ENCODE data around the gene POLR2C.

DNA sequence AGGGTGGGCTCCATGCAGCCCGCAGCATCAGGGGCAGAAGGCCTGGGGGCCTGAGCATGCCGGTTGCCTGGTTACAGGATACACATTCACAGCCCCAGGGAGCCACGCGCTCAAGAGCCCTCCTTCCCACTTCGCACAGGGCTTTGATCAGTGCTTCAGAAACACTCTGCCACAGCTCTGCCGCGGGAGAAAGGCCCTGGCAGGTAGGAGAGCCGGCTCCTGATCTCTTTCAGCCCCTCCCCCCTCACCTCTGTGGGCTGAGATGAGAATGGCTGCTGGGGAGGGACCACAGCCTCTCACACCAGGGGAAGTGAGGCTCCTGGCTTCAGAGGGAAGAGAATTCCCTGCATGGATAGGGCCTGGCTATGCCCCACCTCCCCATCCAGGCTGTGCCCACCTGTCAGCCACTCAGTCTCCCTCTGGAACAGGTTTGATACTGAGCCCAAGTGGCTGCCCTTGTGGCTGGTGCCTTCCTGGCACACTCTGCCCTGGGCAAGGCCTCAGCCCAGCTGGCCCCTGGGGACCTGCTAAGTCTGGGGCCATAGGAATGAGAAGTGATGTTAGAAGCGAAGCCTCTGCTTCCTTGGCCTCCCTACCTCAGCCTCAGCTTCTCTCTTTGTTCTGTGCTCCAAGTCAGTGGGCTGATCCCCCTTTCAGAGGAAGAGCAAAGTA, 15.2 kb downstream of the POLR2C start:
- no peak for TF ChIP-seq POLR2AphosphoS5 (IDR thresholded peaks at IDR 0.05)
- TF ChIP-seq, protein P1, sequence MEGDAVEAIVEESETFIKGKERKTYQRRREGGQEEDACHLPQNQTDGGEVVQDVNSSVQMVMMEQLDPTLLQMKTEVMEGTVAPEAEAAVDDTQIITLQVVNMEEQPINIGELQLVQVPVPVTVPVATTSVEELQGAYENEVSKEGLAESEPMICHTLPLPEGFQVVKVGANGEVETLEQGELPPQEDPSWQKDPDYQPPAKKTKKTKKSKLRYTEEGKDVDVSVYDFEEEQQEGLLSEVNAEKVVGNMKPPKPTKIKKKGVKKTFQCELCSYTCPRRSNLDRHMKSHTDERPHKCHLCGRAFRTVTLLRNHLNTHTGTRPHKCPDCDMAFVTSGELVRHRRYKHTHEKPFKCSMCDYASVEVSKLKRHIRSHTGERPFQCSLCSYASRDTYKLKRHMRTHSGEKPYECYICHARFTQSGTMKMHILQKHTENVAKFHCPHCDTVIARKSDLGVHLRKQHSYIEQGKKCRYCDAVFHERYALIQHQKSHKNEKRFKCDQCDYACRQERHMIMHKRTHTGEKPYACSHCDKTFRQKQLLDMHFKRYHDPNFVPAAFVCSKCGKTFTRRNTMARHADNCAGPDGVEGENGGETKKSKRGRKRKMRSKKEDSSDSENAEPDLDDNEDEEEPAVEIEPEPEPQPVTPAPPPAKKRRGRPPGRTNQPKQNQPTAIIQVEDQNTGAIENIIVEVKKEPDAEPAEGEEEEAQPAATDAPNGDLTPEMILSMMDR (IDR thresholded peaks at IDR 0.05): no peak
- no peak for TF ChIP-seq POLR2A (IDR thresholded peaks at IDR 0.05)
- no peak for TF ChIP-seq EP300 (IDR thresholded peaks at IDR 0.05)

Measured in upper lobe of left lung (tissue), 4 donors.